Naive B cell (primary cell): Measurements from ENCODE around the gene EGFR. TPM values are rescaled to one million over a fixed set of nuclear protein-coding genes. Genes with fewer than 3 reads are reported as not detected.

Experiments used
- ATAC-seq, 2 donors: fragments of 150-1000 bp; cut with Tn5 transposase; 2 replicates each; pipeline ENCODE4 v1.10.0; 2021; ENCODE audit warnings: low read depth in 2 of 2, mild to moderate bottlenecking in 2 of 2, moderate library complexity in 2 of 2
- DNase-seq: peaks from one replicate; pipeline ENCODE4 v3.0.0; 2022
- H3K27ac Mint-ChIP-seq, 6 donors: one replicate each; pipeline ENCODE4 v1.8.0; 2020 to 2022; ENCODE audit warnings: mild to moderate bottlenecking in 6 of 6, mixed read lengths in 6 of 6, moderate library complexity in 5 of 6, inconsistent platforms in 2 of 6
- H3K27me3 Mint-ChIP-seq, 3 donors: one replicate each; pipeline ENCODE4 v1.8.0; 2021 to 2022; ENCODE audit warnings: mixed read lengths in 3 of 3, mild to moderate bottlenecking in 1 of 3
- H3K36me3 Mint-ChIP-seq, 2 donors: one replicate each; pipeline ENCODE4 v1.8.0; 2020 to 2022; ENCODE audit warnings: mixed read lengths in 2 of 2, inconsistent platforms in 1 of 2, mild to moderate bottlenecking in 1 of 2
- H3K4me1 Mint-ChIP-seq, 3 donors: one replicate each; pipeline ENCODE4 v1.8.0; 2020 to 2022; ENCODE audit warnings: mixed read lengths in 3 of 3, inconsistent platforms in 1 of 3, mild to moderate bottlenecking in 1 of 3, moderate library complexity in 1 of 3
- H3K4me3 Mint-ChIP-seq, 8 donors: one replicate each; pipeline ENCODE4 v1.8.0; 2020 to 2022; ENCODE audit warnings: mild to moderate bottlenecking in 8 of 8, mixed read lengths in 8 of 8, moderate library complexity in 8 of 8, inconsistent platforms in 2 of 8
- H3K9me3 Mint-ChIP-seq, 7 donors: one replicate each; pipeline ENCODE4 v1.8.0; 2020 to 2022; ENCODE audit warnings: mixed read lengths in 7 of 7, mild to moderate bottlenecking in 5 of 7, inconsistent platforms in 2 of 7, moderate library complexity in 1 of 7
- polyA plus RNA-seq, 6 donors: library from polyadenylated mRNA; unstranded; fragments of 300-500 nt; fragmentation: Illumina TruSeq; gene quantifications; one replicate each; pipeline ENCODE4 v1.2.3, GENCODE V29; 2021; ENCODE audit warnings: low read depth in 6 of 6

EGFR gene
- polyA plus RNA-seq, 6 donors from 2014 or later: not detected

GRCh38 chr7:55052741-55053427 is 34.1 kb downstream of the EGFR start:
- Mint-ChIP-seq H3K9me3 (peaks cover 0 to 8% (median 0%) of the 10 kb centered on the region in 7 donors), H3K36me3 (no peaks in the 10 kb centered on the region), H3K4me1 (no peaks in the 10 kb centered on the region), H3K4me3 (no peak overlapping the region), H3K27ac (no peak overlapping the region), H3K27me3 (peaks cover 0 to 22% (median 10%) of the 10 kb centered on the region in 3 donors)
- DNase-seq (no peak), ATAC-seq (no peak)

- Mint-ChIP-seq H3K4me3 (no peak overlapping the region), H3K9me3 (peaks cover 0 to 8% (median 4%) of the 10 kb centered on the region in 7 donors), H3K36me3 (no peaks in the 10 kb centered on the region), H3K27ac (no peak overlapping the region), H3K27me3 (peaks cover 0 to 22% (median 10%) of the 10 kb centered on the region in 3 donors), H3K4me1 (no peaks in the 10 kb centered on the region)
- no peak for DNase-seq
- ATAC-seq: no peak
Measured at GRCh38 chr7:55053651-55054571, 35.1 kb downstream of the EGFR start.

- DNase-seq (no peak), ATAC-seq (no peak)
- Mint-ChIP-seq H3K27ac (no peak overlapping the region), H3K4me3 (no peak overlapping the region), H3K4me1 (no peaks in the 10 kb centered on the region), H3K9me3 (peaks cover 0 to 8% (median 4%) of the 10 kb centered on the region in 7 donors), H3K27me3 (peaks cover 0 to 22% (median 10%) of the 10 kb centered on the region in 3 donors), H3K36me3 (no peaks in the 10 kb centered on the region)
Measured at GRCh38 chr7:55054758-55055157, 35.9 kb downstream of the EGFR start.

GRCh38 chr7:55055479-55055878 is 36.7 kb downstream of the EGFR start:
- Mint-ChIP-seq H3K9me3 (peaks cover 0 to 8% (median 4%) of the 10 kb centered on the region in 7 donors), H3K4me3 (no peak overlapping the region), H3K27ac (no peak overlapping the region), H3K27me3 (peaks cover 0 to 22% (median 10%) of the 10 kb centered on the region in 3 donors), H3K4me1 (no peaks in the 10 kb centered on the region), H3K36me3 (no peaks in the 10 kb centered on the region)
- ATAC-seq (no peak), DNase-seq (no peak)

- Mint-ChIP-seq H3K27me3 (peaks cover 0 to 22% (median 10%) of the 10 kb centered on the region in 3 donors), H3K36me3 (no peaks in the 10 kb centered on the region), H3K9me3 (peaks cover 0 to 8% (median 4%) of the 10 kb centered on the region in 7 donors), H3K4me3 (no peak overlapping the region), H3K27ac (no peak overlapping the region), H3K4me1 (no peaks in the 10 kb centered on the region)
- ATAC-seq: no peak
- no peak for DNase-seq
Measured at GRCh38 chr7:55056068-55056467, 37.3 kb downstream of the EGFR start.

GRCh38 chr7:55056577-55057480 is 38.0 kb downstream of the EGFR start:
- Mint-ChIP-seq H3K27ac (peak overlapping the region in 1 of 6 donors; percentile 3), H3K9me3 (peaks cover 0 to 8% (median 4%) of the 10 kb centered on the region in 7 donors), H3K4me3 (peak overlapping the region in 1 of 8 donors; percentile 73), H3K4me1 (no peaks in the 10 kb centered on the region), H3K27me3 (peaks cover 0 to 20% (median 13%) of the 10 kb centered on the region in 3 donors), H3K36me3 (no peaks in the 10 kb centered on the region)
- ATAC-seq (no peak), DNase-seq (no peak)

GRCh38 chr7:55058314-55058713 is 39.5 kb downstream of the EGFR start:
- ATAC-seq: no peak
- H3K4me1 Mint-ChIP-seq: no peaks in the 10 kb centered on the region

GRCh38 chr7:55059021-55059420 is 40.2 kb downstream of the EGFR start:
- no peak for DNase-seq

More at GRCh38 chr7:55058314-55058713, 39.5 kb downstream of the EGFR start:
- H3K4me3 Mint-ChIP-seq: no peak overlapping the region
- H3K27ac Mint-ChIP-seq: no peak overlapping the region
- peaks cover 3 to 28% (median 21%) of the 10 kb centered on the region in 3 donors for H3K27me3 Mint-ChIP-seq
- peaks cover 0 to 13% (median 4%) of the 10 kb centered on the region in 7 donors for H3K9me3 Mint-ChIP-seq
- DNase-seq: no peak
- H3K36me3 Mint-ChIP-seq: no peaks in the 10 kb centered on the region

GRCh38 chr7:55060085-55060484 is 41.3 kb downstream of the EGFR start:
- no peak for ATAC-seq
- peaks cover 12 to 31% (median 18%) of the 10 kb centered on the region in 3 donors for H3K27me3 Mint-ChIP-seq

More at GRCh38 chr7:55059021-55059420, 40.2 kb downstream of the EGFR start:
- H3K9me3 Mint-ChIP-seq: peaks cover 0 to 15% (median 4%) of the 10 kb centered on the region in 7 donors
- peaks cover 6 to 31% (median 24%) of the 10 kb centered on the region in 3 donors for H3K27me3 Mint-ChIP-seq
- H3K27ac Mint-ChIP-seq: no peak overlapping the region
- no peak overlapping the region for H3K4me3 Mint-ChIP-seq
- no peaks in the 10 kb centered on the region for H3K36me3 Mint-ChIP-seq
- no peaks in the 10 kb centered on the region for H3K4me1 Mint-ChIP-seq
- ATAC-seq: no peak

GRCh38 chr7:55060636-55061022 is 41.8 kb downstream of the EGFR start:
- Mint-ChIP-seq H3K36me3 (no peaks in the 10 kb centered on the region), H3K27ac (peak overlapping the region in 1 of 6 donors; percentile 27), H3K4me1 (no peaks in the 10 kb centered on the region), H3K4me3 (no peak overlapping the region), H3K27me3 (peaks cover 12 to 29% (median 13%) of the 10 kb centered on the region in 3 donors), H3K9me3 (peaks cover 0 to 10% (median 4%) of the 10 kb centered on the region in 7 donors)
- ATAC-seq (no peak), DNase-seq (no peak)

More at GRCh38 chr7:55060085-55060484, 41.3 kb downstream of the EGFR start:
- Mint-ChIP-seq H3K27ac (no peak overlapping the region), H3K36me3 (no peaks in the 10 kb centered on the region), H3K4me3 (no peak overlapping the region), H3K9me3 (peaks cover 0 to 15% (median 4%) of the 10 kb centered on the region in 7 donors), H3K4me1 (no peaks in the 10 kb centered on the region)
- DNase-seq: no peak

- Mint-ChIP-seq H3K4me3 (no peak overlapping the region), H3K4me1 (no peaks in the 10 kb centered on the region), H3K36me3 (no peaks in the 10 kb centered on the region), H3K9me3 (peaks cover 0 to 7% (median 3%) of the 10 kb centered on the region in 7 donors), H3K27me3 (peaks cover 9 to 26% (median 12%) of the 10 kb centered on the region in 3 donors), H3K27ac (no peak overlapping the region)
- DNase-seq (no peak), ATAC-seq (no peak)
Measured at GRCh38 chr7:55061726-55062499, 43.1 kb downstream of the EGFR start.

GRCh38 chr7:55063061-55063460 is 44.2 kb downstream of the EGFR start:
- peaks cover 0 to 7% (median 3%) of the 10 kb centered on the region in 7 donors for H3K9me3 Mint-ChIP-seq
- H3K27ac Mint-ChIP-seq: no peak overlapping the region
- H3K36me3 Mint-ChIP-seq: no peaks in the 10 kb centered on the region
- ATAC-seq: no peak
- peaks cover 9 to 26% (median 12%) of the 10 kb centered on the region in 3 donors for H3K27me3 Mint-ChIP-seq
- no peak overlapping the region for H3K4me3 Mint-ChIP-seq
- DNase-seq: no peak
- no peaks in the 10 kb centered on the region for H3K4me1 Mint-ChIP-seq
